Stimulated activated CD8-positive, alpha-beta memory T cell treated with anti-CD3 and anti-CD28 coated beads, Interleukin-12 subunit alpha, Interleukin-12 subunit beta, amount 100 ng/mL, for 4 hours (primary cell): Measurements from ENCODE around the gene SALL3.

Experiments
- DNase-seq: peaks from one replicate; pipeline ENCODE4 v3.0.0-alpha.2; 2020; ENCODE audit warnings: low read depth

The SALL3 gene

GRCh38 chr18:78965917-78966792 is 13.5 kb upstream of the SALL3 start:
- no peak for DNase-seq

- DNase-seq, result no peak
Measured at GRCh38 chr18:78966793-78967106, 12.9 kb upstream of the SALL3 start.

- DNase-seq, result no peak
Measured at GRCh38 chr18:78967692-78968091, 11.9 kb upstream of the SALL3 start.

GRCh38 chr18:78969574-78970315 is 9.9 kb upstream of the SALL3 start:
- no peak for DNase-seq

- DNase-seq, result no peak
Measured at GRCh38 chr18:78970774-78971333, 8.8 kb upstream of the SALL3 start.

- DNase-seq, result no peak
Measured at GRCh38 chr18:78971511-78972245, 7.9 kb upstream of the SALL3 start.

- no peak for DNase-seq
Measured at GRCh38 chr18:78972385-78972918, 7.2 kb upstream of the SALL3 start.

- DNase-seq, result no peak
Measured at GRCh38 chr18:78972930-78973331, 6.7 kb upstream of the SALL3 start.

- DNase-seq, result no peak
Measured at GRCh38 chr18:78973357-78974083, 6.1 kb upstream of the SALL3 start.

GRCh38 chr18:78974115-78974761 is 5.4 kb upstream of the SALL3 start:
- DNase-seq, result no peak

GRCh38 chr18:78975292-78975691 is 4.3 kb upstream of the SALL3 start:
- DNase-seq, result no peak

- DNase-seq, result no peak
Measured at GRCh38 chr18:78975699-78976335, 3.8 kb upstream of the SALL3 start.

GRCh38 chr18:78976765-78977636 is 2.6 kb upstream of the SALL3 start:
- no peak for DNase-seq

GRCh38 chr18:78977637-78978348 is 1.8 kb upstream of the SALL3 start:
- no peak for DNase-seq

GRCh38 chr18:78978349-78979055 is 1.1 kb upstream of the SALL3 start:
- no peak for DNase-seq

GRCh38 chr18:78979056-78979729 is 425 bp upstream of the SALL3 start:
- no peak for DNase-seq

GRCh38 chr18:78980279-78980771 is 707 bp downstream of the SALL3 start:
- DNase-seq, result no peak
